Measurements from ENCODE around the gene TSC22D1. TPM values are rescaled to one million over a fixed set of nuclear protein-coding genes. Genes with fewer than 3 reads are reported as not detected.
"Not testable (repeated sequence)": the region's sequence is repeated elsewhere in the genome, so short reads cannot be mapped to it uniquely, and the experiment has no call there.

The TSC22D1 gene
- polyA plus RNA-seq, 1 donor: 219 TPM

- DNase-seq: no peak
Observed at GRCh38 chr13:44574466-44574855, 1.7 kb downstream of the TSC22D1 start.

DNA sequence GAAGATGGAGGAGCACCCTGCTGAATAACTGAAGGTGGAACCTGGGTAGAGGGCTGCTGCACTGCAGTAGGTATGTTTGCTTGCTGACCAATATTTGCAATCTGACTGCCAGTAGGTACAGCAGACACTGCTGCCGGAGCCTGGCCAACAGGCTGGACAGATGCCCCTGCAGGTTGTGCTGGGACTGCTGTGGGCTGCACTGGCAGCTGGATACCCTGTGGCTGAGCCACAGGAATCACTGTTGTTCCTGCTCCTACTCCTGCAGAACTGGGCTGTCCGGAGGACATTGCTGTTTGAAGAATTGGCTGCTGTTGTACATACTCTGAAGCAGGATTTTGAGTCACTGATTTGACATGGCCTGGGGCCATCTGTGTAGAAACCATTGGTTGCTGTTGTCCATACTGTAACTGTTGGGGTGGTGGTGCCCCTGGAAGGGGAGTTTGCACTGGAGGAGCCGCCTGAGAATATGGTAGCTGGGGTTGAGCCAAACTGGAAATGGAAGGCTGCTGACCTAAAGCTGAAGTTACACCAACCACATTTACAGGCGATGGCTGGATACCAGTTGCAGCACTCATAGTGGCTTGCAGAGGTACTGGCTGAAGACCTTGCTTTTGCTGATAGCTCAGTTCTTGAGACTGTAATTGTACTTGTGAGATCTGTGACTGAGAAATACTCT lies 2.2 kb downstream of the TSC22D1 start:
- no peak for DNase-seq

DNA sequence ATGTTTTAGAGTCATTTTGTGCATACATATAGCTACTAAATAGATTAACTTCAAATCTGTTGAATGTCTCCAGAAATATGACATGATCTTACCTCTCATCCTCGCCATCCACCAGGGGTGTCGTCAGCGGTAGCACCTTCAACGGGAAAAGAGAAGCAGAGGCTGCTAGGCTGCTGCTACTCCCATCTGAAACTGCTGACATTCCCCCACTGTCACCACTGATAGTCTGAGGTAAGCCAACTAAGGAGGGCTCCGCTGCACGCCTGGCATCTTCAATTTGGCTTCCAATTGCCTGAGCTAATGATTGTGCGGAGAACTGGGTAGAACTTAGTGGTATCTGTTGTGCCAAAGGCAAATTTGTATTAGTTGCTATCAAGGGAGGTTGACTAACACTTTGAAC lies 3.1 kb downstream of the TSC22D1 start:
- no peak for DNase-seq

DNA sequence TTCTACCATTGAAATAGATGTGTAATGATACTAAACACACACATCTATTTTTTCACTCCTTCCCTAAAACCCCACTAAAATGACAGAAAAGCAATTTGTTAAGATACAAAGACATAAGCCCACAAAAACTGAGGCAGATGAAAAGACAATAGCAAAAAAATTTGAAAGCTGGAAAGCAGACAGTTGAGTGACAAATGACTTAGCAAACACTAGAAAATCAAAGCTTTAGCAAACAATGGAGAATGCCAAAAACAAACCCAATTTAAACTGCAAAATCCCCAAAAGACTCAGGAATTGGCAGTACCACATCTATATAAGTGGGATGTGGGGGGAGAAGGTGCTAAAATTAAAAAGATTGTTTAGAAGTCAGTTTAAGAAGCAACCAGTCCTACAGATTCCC lies 9.5 kb downstream of the TSC22D1 start:
- DNase-seq: no peak

DNA sequence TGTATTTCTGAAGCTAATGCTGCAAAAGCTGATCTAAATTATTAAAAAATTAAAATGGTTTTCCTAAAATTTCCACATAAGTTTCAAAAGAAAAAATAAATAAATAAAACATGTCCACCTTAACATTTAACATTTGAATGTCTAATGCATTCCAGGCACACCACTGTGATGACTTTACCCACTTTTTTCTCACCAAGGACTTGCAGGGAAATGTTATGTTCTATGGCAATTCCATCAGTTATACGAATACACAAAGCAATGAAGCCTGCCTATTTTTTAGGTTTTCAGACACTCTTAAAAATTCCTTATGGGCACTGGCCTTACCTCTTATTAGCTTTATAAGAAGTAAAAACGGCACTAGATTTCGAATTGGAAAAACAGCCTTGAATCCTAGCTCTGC lies 10.2 kb downstream of the TSC22D1 start:
- no peak for DNase-seq

DNA sequence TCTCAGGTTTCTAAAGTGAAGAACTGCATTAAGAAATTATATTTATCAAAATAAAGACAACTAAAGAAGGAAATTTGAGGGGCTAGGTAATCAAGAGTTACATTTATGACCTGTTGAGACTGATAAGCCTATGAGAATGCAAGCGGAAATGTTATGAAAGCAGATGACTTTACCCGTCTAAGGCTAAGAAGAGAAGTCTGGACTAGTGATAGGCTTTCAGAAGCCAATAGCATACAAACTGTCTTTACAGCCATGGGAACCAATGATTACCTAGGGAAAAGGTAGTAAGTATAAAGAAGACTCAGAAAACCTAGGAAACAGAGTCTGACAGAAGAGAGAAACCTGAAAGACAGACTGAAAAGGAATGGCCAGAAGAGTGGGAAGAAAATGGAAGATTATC lies 11.2 kb downstream of the TSC22D1 start:
- no peak for DNase-seq

DNA sequence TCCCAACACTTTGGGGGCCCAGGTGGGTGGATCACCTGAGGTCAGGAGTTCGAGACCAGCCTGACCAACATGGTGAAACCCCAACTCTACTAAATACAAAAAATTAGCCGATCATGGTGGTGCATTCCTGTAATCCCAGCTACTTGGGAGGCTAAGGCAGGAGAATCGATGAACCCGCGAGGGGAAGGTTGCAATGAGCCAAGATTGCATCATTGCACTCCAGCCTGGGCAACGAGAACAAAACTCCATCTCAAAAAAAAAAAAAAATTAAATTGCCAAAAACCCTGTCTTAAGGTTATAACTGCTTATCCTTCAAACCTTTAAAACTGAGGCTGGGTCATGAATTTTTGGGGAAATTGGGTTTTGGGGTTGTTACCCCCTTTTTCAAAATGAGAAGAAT lies 13.3 kb downstream of the TSC22D1 start:
- not testable (repeated sequence) for DNase-seq

GRCh38 chr13:44561351-44561750 lies 14.8 kb downstream of the TSC22D1 start:
- DNase-seq: no peak

DNA sequence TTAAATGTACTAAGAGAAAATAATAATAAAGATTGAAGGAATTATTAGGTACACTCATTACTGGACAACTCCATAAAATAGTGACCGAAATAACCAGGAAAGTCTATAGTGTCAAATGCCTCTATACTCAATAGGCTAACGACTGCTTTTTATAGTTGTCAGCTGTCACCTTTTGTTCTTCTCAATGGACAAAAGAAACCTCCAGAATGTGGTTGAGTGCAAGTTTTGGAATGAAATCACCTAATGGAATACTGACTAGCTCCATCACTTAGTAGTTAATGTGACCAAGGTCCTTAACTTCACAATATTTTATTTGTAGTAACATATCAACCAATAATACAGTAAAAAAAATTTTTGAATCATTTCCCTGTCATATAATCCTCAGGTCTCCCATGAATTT lies 18.1 kb downstream of the TSC22D1 start:
- no peak for DNase-seq

GRCh38 chr13:44555207-44555606 lies 20.9 kb downstream of the TSC22D1 start:
- no peak for DNase-seq

DNA sequence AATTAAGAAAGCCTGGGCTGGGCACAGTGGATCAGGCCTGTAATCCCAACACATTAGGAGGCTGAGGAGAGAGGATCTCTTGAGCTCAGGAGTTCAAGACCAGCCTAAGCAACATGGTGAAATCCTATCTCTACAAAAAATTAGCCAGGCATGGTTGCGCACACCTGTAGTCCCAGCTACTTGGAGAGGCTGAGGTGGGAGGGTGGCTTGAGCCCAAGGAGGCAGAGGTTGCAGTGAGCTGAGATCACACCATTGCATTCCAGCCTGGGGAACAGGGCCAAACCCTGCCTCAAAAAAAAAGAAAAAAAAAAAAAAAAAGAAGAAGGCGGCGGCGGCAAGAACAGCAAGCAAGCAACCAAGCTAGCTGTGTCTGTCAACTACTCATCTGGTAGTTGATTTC lies 26.7 kb downstream of the TSC22D1 start:
- no peak for DNase-seq

DNA sequence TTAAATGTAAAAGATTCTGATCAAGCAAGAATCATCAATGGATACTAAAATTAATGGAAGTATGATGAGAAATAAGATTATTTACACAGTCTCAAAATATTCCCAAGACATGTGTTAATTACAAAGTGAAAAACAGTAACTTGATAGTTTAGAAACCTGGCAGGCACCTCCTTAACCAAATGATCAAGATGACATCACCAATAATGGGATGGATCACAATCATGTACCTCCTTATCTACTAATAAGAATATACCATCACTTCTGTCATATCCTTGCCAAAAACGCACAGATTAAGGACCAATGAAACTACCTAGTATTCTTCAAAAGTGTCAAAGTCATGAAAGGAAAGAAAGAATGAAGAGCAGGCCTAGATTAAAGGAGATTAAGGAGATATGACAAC lies 30.0 kb downstream of the TSC22D1 start:
- DNase-seq: no peak

DNA sequence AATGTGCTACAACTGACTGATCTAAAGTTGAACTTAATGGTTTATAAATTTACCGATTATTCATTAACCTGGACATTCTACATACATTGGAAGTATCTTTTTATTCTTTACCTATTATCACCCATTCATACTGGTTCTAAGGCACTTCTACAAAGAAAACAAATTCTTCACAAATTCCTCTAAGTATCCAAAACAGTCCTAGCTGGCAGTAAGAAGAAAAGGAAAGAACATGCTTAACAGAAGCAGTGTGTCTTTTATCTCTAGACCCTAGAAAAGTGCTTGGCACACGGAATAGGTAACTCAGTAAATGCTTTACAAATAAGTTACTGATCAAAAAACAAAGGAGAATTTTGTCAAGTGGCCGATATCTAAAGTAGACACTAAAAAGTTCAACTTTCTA lies 32.8 kb downstream of the TSC22D1 start:
- peak; percentile 31 for DNase-seq

- no peak for DNase-seq
Observed at GRCh38 chr13:44542361-44542760, 33.8 kb downstream of the TSC22D1 start.

DNA sequence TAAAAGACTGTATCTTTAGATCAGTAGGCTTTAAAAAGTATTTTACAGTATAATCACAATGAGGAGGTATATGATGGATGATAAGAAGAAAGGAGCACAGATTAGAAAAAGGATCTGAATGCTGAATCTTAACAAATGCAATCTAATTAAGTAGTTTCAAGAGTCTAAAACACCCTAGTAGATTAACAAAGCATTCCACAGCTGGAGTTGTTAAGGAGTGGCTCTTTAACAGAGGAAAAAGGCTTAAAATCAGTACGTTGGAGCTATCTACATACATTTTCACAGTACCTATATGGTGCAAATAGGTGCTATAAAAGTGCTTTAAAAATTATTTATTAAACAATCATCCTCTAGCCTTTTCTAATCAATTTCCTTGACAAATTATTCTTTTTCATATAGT lies 34.5 kb downstream of the TSC22D1 start:
- DNase-seq: no peak

- DNase-seq: no peak
Observed at GRCh38 chr13:44540761-44541434, 35.2 kb downstream of the TSC22D1 start.

- DNase-seq: no peak
Observed at GRCh38 chr13:44537248-44537647, 38.9 kb downstream of the TSC22D1 start.

- no peak for DNase-seq
Observed at GRCh38 chr13:44523146-44524015, 52.7 kb downstream of the TSC22D1 start.

GRCh38 chr13:44519642-44520041 lies 56.5 kb downstream of the TSC22D1 start:
- no peak for DNase-seq

- DNase-seq: no peak
Observed at GRCh38 chr13:44516771-44517170, 59.4 kb downstream of the TSC22D1 start.

DNA sequence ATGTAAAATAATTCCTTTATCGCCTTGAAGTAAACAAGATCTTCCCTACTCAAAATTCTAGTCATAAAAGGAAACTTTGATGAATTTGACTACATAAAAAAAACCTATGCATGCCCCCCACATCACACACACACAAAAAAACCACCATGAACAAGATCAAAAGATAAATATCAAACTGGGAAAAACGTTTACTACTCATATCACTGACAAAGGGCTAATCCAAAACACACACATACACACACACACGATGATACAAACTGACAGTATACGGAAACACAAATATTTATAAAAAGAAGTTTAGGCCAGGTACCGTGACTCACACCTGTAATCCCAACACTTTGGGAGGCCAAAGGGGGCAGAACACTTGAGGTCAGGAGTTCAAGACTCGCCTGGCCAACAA lies 61.9 kb downstream of the TSC22D1 start:
- DNase-seq: no peak

- not testable (repeated sequence) for DNase-seq
Observed at GRCh38 chr13:44509853-44510252, 66.3 kb downstream of the TSC22D1 start.

- DNase-seq: no peak
Observed at GRCh38 chr13:44508562-44509077, 67.5 kb downstream of the TSC22D1 start.
